Testis (tissue), 2 donors: ENCODE data around the gene AGAP1.

Experiments
- POLR2A ChIP-seq: fragments of 450-650 bp; IDR thresholded peaks from one replicate; pipeline ENCODE4 v1.6.1; 2017; ENCODE audit warnings: antibody characterized with exemption, mild to moderate bottlenecking, moderate library complexity
- TF ChIP-seq, protein P1 (sequence below), 3 experiments: fragments of 450-650 bp in 2 of 3; fragments of 200-600 bp in 1 of 3; sonication (generic) in 1 of 3; IDR thresholded peaks; one replicate each; pipeline ENCODE4 v1.5.1; 2016 to 2019; ENCODE audit warnings: antibody characterized with exemption in 3 of 3, mild to moderate bottlenecking in 2 of 3, moderate library complexity in 1 of 3

DNA sequence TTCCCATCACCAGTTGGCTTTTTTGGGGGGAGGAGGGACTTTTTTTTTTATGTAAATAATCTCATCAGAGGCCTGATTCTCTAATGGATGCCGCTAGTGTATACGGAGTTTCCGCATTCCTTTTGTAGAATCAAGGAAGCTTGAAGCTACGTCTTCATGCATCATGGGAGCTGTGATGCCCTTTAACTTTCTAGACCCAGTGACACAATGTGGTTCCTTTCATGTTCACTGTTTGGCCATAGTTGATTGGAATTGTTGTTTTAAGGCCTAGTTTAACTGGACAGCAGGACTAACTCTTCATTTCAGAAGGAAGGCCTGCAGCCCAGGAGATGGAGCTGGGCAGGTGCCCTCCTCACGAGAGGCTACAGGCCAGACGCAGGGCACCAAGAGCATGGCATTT, 287.9 kb downstream of the AGAP1 start:
- TF ChIP-seq, protein P1, sequence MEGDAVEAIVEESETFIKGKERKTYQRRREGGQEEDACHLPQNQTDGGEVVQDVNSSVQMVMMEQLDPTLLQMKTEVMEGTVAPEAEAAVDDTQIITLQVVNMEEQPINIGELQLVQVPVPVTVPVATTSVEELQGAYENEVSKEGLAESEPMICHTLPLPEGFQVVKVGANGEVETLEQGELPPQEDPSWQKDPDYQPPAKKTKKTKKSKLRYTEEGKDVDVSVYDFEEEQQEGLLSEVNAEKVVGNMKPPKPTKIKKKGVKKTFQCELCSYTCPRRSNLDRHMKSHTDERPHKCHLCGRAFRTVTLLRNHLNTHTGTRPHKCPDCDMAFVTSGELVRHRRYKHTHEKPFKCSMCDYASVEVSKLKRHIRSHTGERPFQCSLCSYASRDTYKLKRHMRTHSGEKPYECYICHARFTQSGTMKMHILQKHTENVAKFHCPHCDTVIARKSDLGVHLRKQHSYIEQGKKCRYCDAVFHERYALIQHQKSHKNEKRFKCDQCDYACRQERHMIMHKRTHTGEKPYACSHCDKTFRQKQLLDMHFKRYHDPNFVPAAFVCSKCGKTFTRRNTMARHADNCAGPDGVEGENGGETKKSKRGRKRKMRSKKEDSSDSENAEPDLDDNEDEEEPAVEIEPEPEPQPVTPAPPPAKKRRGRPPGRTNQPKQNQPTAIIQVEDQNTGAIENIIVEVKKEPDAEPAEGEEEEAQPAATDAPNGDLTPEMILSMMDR (IDR thresholded peaks at IDR 0.05): no peak
- no peak for TF ChIP-seq POLR2A
